ENCODE measurements around the gene ABCC5. TPM values are rescaled to one million over a fixed set of nuclear protein-coding genes. Genes with fewer than 3 reads are reported as not detected.

Gene ABCC5
- total RNA-seq, 2 donors from 2014 or later, result 20.8 to 26.2 TPM

GRCh38 chr3:183875411-183875810 is 142.3 kb downstream of the ABCC5 start:
- H3K36me3 ChIP-seq, result no peaks in the 10 kb centered on the region
- H3K27me3 ChIP-seq (replicated peaks; ENCODE audit: insufficient read depth), result no peaks in the 10 kb centered on the region
- TF ChIP-seq, protein P1, sequence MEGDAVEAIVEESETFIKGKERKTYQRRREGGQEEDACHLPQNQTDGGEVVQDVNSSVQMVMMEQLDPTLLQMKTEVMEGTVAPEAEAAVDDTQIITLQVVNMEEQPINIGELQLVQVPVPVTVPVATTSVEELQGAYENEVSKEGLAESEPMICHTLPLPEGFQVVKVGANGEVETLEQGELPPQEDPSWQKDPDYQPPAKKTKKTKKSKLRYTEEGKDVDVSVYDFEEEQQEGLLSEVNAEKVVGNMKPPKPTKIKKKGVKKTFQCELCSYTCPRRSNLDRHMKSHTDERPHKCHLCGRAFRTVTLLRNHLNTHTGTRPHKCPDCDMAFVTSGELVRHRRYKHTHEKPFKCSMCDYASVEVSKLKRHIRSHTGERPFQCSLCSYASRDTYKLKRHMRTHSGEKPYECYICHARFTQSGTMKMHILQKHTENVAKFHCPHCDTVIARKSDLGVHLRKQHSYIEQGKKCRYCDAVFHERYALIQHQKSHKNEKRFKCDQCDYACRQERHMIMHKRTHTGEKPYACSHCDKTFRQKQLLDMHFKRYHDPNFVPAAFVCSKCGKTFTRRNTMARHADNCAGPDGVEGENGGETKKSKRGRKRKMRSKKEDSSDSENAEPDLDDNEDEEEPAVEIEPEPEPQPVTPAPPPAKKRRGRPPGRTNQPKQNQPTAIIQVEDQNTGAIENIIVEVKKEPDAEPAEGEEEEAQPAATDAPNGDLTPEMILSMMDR (IDR thresholded peaks at IDR 0.05), result no peak
- H3K4me1 ChIP-seq (ENCODE audit: control insufficient read depth in 1 of 2, low read depth in 2 of 2), result peaks cover 0 to 4% of the 10 kb centered on the region in 2 donors
- no peaks in the 10 kb centered on the region for H3K9me3 ChIP-seq
- ATAC-seq (ENCODE audit: insufficient number of reproducible peaks, low FRiP score, low read depth), result no peak
- DNase-seq (ENCODE audit: low spot score), result no peak
- H3K27ac ChIP-seq, result no peak overlapping the region
- H3K4me3 ChIP-seq, result no peak overlapping the region

DNA sequence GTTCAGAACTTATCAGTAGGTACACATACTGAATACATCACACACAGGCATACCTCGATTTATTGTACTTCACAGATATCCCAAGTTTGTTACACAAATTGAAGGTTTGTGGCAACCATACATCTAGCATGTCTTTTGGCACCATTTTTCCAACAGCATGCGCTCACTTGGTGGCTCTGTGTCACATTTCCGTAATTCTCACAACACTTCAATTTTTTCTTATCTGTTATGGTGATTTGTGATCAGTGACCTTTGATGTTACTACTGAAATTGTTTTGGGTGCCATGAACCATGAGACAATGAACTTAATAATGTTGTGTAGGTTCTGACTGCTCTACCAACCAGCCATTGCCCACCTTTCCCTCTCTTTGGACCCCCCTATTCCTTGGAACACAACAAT is 143.8 kb downstream of the ABCC5 start:
- Histone ChIP-seq H3K4me3 (no peak overlapping the region), H3K27me3 (replicated peaks; ENCODE audit: insufficient read depth) (no peaks in the 10 kb centered on the region), H3K27ac (no peak overlapping the region), H3K4me1 (ENCODE audit: control insufficient read depth in 1 of 2, low read depth in 2 of 2) (peaks cover 0 to 4% of the 10 kb centered on the region in 2 donors), H3K9me3 (no peaks in the 10 kb centered on the region), H3K36me3 (no peaks in the 10 kb centered on the region)
- ATAC-seq (ENCODE audit: insufficient number of reproducible peaks, low FRiP score, low read depth) (no peak), DNase-seq (ENCODE audit: low spot score) (no peak)
- TF ChIP-seq, protein P1 (IDR thresholded peaks at IDR 0.05), result no peak

DNA sequence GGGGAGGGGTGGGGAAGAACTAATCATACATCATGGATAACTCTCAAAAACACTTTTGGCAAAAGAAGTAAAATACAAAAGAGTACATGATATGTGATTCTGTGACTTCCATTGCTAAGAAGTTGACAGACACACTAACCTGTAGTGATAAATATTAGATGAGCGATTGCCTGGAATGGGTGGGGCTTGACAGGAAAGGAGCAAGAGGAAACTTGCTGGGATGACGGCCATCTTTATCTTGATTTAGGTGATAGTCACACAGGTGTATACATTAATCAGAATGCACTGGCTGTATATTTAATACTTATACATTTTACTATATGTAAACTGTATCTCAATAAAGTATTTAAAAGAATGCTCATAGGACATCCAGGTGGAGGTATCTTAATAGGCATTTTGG is 146.1 kb downstream of the ABCC5 start:
- ATAC-seq (ENCODE audit: insufficient number of reproducible peaks, low FRiP score, low read depth), result no peak
- H3K27me3 ChIP-seq (replicated peaks; ENCODE audit: insufficient read depth), result no peaks in the 10 kb centered on the region
- TF ChIP-seq, protein P1 (IDR thresholded peaks at IDR 0.05), result no peak

GRCh38 chr3:183870563-183870962 is 147.1 kb downstream of the ABCC5 start:
- no peak for ATAC-seq (ENCODE audit: insufficient number of reproducible peaks, low FRiP score, low read depth)
- DNase-seq (ENCODE audit: low spot score), result no peak
- H3K27me3 ChIP-seq (replicated peaks; ENCODE audit: insufficient read depth), result no peaks in the 10 kb centered on the region
- H3K9me3 ChIP-seq, result no peaks in the 10 kb centered on the region
- peaks cover 7% of the 10 kb centered on the region for H3K36me3 ChIP-seq
- H3K27ac ChIP-seq, result no peak overlapping the region
- TF ChIP-seq, protein P1 (IDR thresholded peaks at IDR 0.05), result no peak
- H3K4me3 ChIP-seq, result no peak overlapping the region
- H3K4me1 ChIP-seq (ENCODE audit: control insufficient read depth in 1 of 2, low read depth in 2 of 2), result peaks cover 0 to 4% of the 10 kb centered on the region in 2 donors

More for the DNA sequence above, 146.1 kb downstream of the ABCC5 start:
- no peak overlapping the region for H3K4me3 ChIP-seq
- H3K4me1 ChIP-seq (ENCODE audit: control insufficient read depth in 1 of 2, low read depth in 2 of 2), result peaks cover 0 to 4% of the 10 kb centered on the region in 2 donors
- DNase-seq (ENCODE audit: low spot score), result no peak
- H3K27ac ChIP-seq, result no peak overlapping the region
- no peaks in the 10 kb centered on the region for H3K9me3 ChIP-seq
- peaks cover 5% of the 10 kb centered on the region for H3K36me3 ChIP-seq

Other genes with a start within 250 kb of the ABCC5 start
- 1 to 10 TPM; 4.3 to 9.5 TPM for gene MAP6D1, start 192.3 kb downstream of the ABCC5 start, total RNA-seq
- 10 to 100 TPM; 36.4 to 44.5 TPM for gene PARL, start 133.0 kb downstream of the ABCC5 start, total RNA-seq
- not detected for gene HTR3D, start 13.9 kb upstream of the ABCC5 start, total RNA-seq
- gene HTR3C, start 35.2 kb upstream of the ABCC5 start, total RNA-seq, result not detected
- not detected for gene HTR3E, start 79.2 kb upstream of the ABCC5 start, total RNA-seq
- 10 to 100 TPM; 38.7 to 39.7 TPM for gene EIF2B5, start 117.5 kb upstream of the ABCC5 start, total RNA-seq
- 100 to 1,000 TPM in 1 of 2 donors, 10 to 100 TPM in 1; 50.5 to 102 TPM for gene DVL3, start 137.5 kb upstream of the ABCC5 start, total RNA-seq
- gene AP2M1, start 157.0 kb upstream of the ABCC5 start, total RNA-seq, result 100 to 1,000 TPM; 194 to 203 TPM
- gene ABCF3, start 168.3 kb upstream of the ABCC5 start, total RNA-seq, result 10 to 100 TPM; 50.2 to 62.1 TPM
- not detected for gene VWA5B2, start 211.7 kb upstream of the ABCC5 start, total RNA-seq
- gene ALG3, start 231.1 kb upstream of the ABCC5 start, total RNA-seq, result 10 to 100 TPM; 52.0 to 55.0 TPM
- 1 to 10 TPM; 3.8 to 4.0 TPM for gene EEF1AKMT4, start 231.8 kb upstream of the ABCC5 start, total RNA-seq
- not detected for gene CAMK2N2, start 243.7 kb upstream of the ABCC5 start, total RNA-seq